HFFc6 (cell line): ENCODE results near the gene CCDC187. TPM values are rescaled to one million over a fixed set of nuclear protein-coding genes. Genes with fewer than 3 reads are reported as not detected.

Source experiments
- DNase-seq: peaks from one replicate; pipeline ENCODE4 v3.0.0-alpha.2; 2018
- H3K27ac Mint-ChIP-seq: 2 replicates; pipeline ENCODE4 v1.8.0; 2020; ENCODE audit warnings: mild to moderate bottlenecking, mixed read lengths
- H3K27me3 Mint-ChIP-seq: 2 replicates; pipeline ENCODE4 v1.8.0; 2021; ENCODE audit warnings: mild to moderate bottlenecking, moderate library complexity, mixed read lengths; ENCODE audit not compliant: insufficient read depth
- H3K36me3 Mint-ChIP-seq: 2 replicates; pipeline ENCODE4 v1.8.0; 2021; ENCODE audit warnings: low read depth, mixed read lengths
- H3K4me1 Mint-ChIP-seq: 2 replicates; pipeline ENCODE4 v1.8.0; 2020; ENCODE audit warnings: low read depth, mixed read lengths
- H3K4me3 Mint-ChIP-seq: 2 replicates; pipeline ENCODE4 v1.8.0; 2020; ENCODE audit warnings: mild to moderate bottlenecking, moderate library complexity, mixed read lengths
- H3K9me3 Mint-ChIP-seq: 2 replicates; pipeline ENCODE4 v1.8.0; 2020; ENCODE audit warnings: mild to moderate bottlenecking, mixed read lengths
- total RNA-seq, 6 experiments: library from RNA; stranded (reverse); fragmentation: NEBNext Ultra II Directional; extraction: Animal tissue kit (Norgen Biotek cat#: 25700); gene quantifications; 2 replicates in 1 of 6; 3 replicates in 5 of 6; pipeline ENCODE4 v1.2.3, GENCODE V29; 2021
- TF ChIP-seq, protein P1 (sequence below): fragments of 200-600 bp; sonication (generic); IDR thresholded peaks from 2 replicates; pipeline ENCODE4 v1.5.0; 2021; ENCODE audit warnings: antibody characterized with exemption, mild to moderate bottlenecking

Gene CCDC187
- total RNA-seq, 6 experiments from 2014 or later, result not detected

DNA sequence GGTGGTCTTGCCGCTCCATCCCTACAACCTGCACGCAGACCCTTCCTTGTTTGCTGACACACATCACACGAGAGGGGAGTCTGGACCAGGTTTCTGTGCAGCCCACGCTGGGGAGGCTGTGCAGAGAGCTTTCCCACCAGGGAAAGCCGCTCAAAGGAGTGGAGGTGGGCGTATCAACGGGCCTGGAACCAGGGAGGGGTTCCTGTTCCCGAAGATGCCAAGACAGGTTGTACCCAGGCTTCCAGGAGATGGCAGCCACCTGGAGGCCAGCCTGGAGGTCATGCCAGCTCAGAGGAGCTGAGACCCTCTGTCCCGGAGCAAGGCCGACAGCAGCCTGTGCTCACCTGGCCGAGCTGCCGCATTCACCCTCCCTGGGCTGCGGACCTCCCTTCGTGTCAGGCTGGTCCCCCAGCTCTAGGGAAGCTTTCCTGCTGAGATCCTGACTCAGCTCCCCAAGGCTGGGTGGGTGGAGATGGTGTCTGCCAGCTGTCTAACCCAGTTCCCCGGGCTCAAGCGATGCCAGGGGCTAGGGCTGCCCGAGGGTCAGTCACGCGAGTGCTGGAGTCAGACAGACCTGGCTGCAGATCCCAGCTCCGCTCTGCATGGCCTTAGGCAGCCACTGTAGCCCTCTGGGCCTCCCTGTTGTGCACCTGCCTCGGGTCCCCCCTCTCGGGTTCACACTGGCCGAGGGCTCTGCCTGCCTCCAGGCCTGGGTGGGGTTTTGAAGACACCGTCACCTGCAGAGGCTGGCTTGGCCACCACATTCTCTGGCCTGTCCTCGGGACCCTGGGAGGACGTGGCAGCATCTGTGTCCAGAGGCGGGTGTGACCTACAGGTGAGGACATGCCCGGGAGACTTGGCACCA lies 29.7 kb downstream of the CCDC187 start:
- no peaks in the 10 kb centered on the region for H3K36me3 Mint-ChIP-seq
- no peaks in the 10 kb centered on the region for H3K9me3 Mint-ChIP-seq
- H3K4me1 Mint-ChIP-seq, result peaks cover 6% of the 10 kb centered on the region
- H3K27me3 Mint-ChIP-seq, result peaks cover 34% of the 10 kb centered on the region
- TF ChIP-seq, protein P1, sequence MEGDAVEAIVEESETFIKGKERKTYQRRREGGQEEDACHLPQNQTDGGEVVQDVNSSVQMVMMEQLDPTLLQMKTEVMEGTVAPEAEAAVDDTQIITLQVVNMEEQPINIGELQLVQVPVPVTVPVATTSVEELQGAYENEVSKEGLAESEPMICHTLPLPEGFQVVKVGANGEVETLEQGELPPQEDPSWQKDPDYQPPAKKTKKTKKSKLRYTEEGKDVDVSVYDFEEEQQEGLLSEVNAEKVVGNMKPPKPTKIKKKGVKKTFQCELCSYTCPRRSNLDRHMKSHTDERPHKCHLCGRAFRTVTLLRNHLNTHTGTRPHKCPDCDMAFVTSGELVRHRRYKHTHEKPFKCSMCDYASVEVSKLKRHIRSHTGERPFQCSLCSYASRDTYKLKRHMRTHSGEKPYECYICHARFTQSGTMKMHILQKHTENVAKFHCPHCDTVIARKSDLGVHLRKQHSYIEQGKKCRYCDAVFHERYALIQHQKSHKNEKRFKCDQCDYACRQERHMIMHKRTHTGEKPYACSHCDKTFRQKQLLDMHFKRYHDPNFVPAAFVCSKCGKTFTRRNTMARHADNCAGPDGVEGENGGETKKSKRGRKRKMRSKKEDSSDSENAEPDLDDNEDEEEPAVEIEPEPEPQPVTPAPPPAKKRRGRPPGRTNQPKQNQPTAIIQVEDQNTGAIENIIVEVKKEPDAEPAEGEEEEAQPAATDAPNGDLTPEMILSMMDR, result no peak
- H3K27ac Mint-ChIP-seq, result no peak overlapping the region
- no peak overlapping the region for H3K4me3 Mint-ChIP-seq
- DNase-seq, result no peak

DNA sequence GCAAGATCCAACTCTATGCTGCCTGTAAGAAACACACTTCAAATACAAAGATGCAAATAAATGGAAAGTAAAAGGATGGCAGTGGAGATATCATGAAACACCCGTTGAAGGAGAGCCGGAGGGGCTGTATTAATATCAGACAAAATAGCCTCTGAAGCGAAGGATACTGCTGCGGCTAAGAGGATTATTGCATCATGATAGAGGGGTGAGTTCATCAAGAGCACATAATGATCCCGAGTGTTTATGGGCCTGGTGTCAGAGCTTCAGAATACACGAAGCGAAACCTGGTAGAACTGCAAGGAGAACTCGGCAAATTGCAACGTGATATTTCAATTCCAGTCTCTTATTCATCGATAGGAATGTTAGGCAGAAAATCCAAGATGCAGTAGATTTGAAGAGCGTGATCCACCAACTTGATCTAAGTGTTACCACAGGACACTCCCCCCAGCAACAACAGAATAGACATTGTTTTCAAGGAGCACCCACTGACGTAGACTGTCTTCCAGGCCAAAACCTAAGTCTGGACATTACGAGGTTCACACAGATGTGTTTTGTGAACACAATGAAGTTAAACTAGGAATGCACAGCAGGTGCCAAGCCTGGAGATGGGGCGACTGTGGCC lies 30.5 kb downstream of the CCDC187 start:
- no peak overlapping the region for H3K27ac Mint-ChIP-seq
- H3K36me3 Mint-ChIP-seq, result no peaks in the 10 kb centered on the region
- H3K4me3 Mint-ChIP-seq, result peak overlapping the region; percentile 31
- no peaks in the 10 kb centered on the region for H3K9me3 Mint-ChIP-seq
- H3K4me1 Mint-ChIP-seq, result peaks cover 6% of the 10 kb centered on the region
- H3K27me3 Mint-ChIP-seq, result peaks cover 32% of the 10 kb centered on the region
- TF ChIP-seq, protein P1, result no peak
- DNase-seq, result peak; percentile 39

DNA sequence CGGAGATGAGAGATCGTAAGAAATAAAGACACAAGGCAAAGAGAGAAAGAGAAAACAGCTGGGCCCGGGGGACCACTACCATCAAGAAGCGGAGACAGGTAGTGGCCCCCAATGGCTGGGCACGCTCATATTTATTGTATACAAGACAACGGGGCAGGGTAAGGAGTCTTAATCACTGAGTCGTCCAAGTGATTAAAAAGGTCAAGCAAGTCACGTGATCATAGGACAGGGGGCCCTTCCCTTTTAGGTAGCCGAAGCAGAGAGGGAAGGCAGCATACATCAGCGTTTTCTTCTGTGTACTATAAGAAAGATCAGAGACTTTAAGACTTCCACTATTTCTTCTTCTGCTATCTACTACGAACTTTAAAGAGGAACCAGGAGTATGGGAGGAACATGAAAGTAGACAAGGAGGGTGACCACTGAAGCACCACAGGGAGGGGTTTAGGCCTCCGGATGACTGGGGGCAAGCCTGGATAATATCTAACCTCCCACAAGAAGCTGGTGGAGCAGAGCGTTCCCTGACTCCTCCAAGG lies 33.7 kb downstream of the CCDC187 start:
- peaks cover 21% of the 10 kb centered on the region for H3K27me3 Mint-ChIP-seq
- TF ChIP-seq, protein P1, result no peak
- no peaks in the 10 kb centered on the region for H3K9me3 Mint-ChIP-seq
- no peak overlapping the region for H3K4me3 Mint-ChIP-seq
- H3K36me3 Mint-ChIP-seq, result no peaks in the 10 kb centered on the region
- H3K4me1 Mint-ChIP-seq, result peaks cover 6% of the 10 kb centered on the region
- DNase-seq, result no peak
- H3K27ac Mint-ChIP-seq, result no peak overlapping the region

DNA sequence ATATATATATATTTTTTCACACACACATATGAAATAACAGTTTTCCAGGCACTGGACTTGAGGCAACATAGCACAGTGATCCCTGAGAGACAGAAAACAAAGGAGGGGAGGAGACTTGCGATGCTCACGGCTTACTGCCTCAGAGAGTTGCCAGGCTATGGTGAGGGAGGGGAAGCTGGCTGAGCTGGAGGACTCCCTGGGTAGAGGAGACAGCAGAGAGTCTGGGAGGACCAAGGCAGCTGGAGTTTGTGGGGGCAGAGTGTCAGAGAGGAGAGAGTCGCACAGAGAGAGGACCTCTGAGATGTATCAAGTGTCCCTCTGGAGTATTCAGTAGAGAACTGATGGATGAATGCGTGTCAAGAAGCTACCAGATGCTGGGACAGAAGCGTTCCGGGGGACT lies 35.2 kb downstream of the CCDC187 start:
- no peak overlapping the region for H3K27ac Mint-ChIP-seq
- TF ChIP-seq, protein P1, result no peak
- no peak overlapping the region for H3K4me3 Mint-ChIP-seq
- DNase-seq, result no peak
- peaks cover 6% of the 10 kb centered on the region for H3K4me1 Mint-ChIP-seq
- no peaks in the 10 kb centered on the region for H3K36me3 Mint-ChIP-seq
- H3K27me3 Mint-ChIP-seq, result peaks cover 20% of the 10 kb centered on the region
- no peaks in the 10 kb centered on the region for H3K9me3 Mint-ChIP-seq

DNA sequence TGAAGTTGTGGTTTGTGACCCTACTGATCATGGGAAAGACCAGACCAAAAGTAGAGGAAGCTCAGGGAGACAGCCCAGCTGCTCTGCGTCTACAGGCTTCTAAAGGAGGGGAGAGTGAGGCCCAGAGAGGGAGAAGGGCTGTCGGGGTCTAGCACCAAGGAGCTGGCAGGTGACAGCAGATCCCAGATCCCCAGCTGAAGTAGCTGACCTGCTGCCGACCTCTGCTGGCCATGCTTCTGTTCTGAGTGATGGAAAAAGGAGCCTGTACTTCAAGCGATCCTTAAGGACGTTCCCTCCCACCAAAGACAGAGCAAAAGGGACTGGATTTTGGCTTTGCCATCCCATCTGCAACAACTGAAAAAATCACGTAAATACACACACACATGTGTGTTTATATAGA lies 35.6 kb downstream of the CCDC187 start:
- DNase-seq, result no peak
- TF ChIP-seq, protein P1, result no peak
- peaks cover 3% of the 10 kb centered on the region for H3K4me1 Mint-ChIP-seq
- H3K4me3 Mint-ChIP-seq, result no peak overlapping the region
- no peak overlapping the region for H3K27ac Mint-ChIP-seq
- H3K9me3 Mint-ChIP-seq, result no peaks in the 10 kb centered on the region
- H3K27me3 Mint-ChIP-seq, result peaks cover 20% of the 10 kb centered on the region
- H3K36me3 Mint-ChIP-seq, result no peaks in the 10 kb centered on the region
